Activated naive CD4-positive, alpha-beta T cell treated with Interleukin-2 at 50 U/mL for 16 hours (primary cell): ENCODE results near the gene CCL17.
"Not testable (repeated sequence)": the region's sequence is repeated elsewhere in the genome, so short reads cannot be mapped to it uniquely, and the experiment has no call there.

Experiments
- DNase-seq: peaks from one replicate; pipeline ENCODE4 v3.0.0-alpha.2; 2020

The CCL17 gene

DNA sequence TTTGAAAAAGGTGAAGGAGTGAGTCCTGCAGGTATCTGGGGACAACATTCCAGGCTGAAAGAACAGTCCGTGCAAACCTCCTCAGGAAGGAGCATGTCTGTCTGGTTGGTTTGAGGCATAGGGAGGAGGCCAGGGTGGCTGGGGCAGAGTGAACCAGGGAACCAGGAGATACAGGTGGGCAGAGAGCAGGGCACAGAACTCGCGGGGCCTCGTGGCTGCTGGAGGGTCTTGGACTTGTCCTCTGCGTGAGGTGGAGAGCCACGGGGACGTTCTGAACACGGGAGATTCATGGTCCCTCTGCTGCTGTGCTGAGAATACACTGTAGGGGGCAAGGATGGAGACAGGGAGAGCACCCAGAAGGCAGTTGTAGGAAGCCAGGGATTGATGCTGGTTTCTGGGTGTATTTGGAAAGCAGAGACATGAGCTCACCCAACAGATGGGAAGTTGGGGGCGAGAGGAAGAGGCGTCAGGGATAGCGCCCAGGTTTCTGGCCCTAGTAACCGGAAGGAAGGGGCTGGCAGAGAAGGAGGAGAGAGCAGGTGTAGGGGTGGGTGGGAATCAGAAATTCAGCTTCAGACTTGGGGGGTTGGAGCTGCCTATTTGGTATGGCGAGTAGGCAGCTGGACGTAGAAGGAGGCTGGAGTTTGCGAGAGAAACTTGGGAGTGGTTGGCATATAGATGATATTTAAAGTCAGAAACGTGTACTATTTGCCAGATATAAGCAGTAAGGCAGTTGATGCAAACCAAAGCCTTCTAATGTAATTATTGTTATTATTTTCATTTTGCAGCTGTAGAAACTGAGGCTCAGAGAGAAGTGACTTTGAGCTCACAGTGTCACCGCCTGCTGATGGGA lies at the start of gene CCL17:
CCL17 (plus strand) TSS at position 803 of the 853 bp plus-strand sequence. CDS start 9,166 bp downstream, outside the sequence.
- DNase-seq = no peak

DNA sequence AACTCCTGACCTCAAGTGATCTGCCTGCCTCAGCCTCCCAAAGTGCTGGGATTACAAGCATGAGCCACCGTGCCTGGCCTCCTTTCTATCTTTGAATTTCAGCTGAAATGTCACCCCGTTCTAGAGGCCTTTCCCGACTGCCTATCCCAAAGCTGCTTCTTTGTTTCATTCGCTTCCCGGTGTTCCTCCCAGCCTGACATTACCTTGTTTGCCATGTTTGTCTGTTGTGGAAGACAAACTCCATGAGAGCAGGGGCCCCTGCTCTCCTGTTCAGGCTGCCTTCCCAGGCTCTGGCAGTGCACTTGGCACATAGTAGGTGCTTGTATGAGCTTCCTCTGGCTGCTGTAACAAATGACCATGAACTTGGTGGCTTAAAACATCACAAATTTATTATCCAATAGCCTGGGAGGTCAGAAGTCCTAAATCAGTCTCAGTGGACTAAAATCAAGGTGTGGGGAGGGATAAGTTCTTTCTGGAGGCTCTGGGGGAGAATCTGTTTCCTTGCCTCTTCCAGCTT lies 48.6 kb upstream of the CCL17 start:
- no peak for DNase-seq

DNA sequence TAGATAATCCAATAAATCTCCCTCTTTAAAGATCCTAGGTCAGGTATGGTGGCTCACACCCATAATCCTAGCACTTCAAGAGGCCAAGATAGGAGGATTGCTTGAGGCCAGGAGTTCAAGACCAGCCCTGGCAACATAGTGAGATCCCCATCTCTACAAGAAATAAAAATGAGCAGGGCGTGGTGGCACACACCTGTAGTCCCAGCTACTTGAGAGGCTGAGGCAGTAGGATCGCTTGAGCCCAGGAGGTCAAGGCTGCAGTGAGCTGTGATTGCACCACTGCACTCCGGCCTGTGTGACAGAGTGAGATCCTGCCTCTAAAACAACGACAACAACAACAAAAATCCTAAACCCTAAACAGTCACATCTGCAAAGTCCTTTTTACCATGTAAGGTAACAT lies 48.0 kb upstream of the CCL17 start:
- no peak for DNase-seq

DNA sequence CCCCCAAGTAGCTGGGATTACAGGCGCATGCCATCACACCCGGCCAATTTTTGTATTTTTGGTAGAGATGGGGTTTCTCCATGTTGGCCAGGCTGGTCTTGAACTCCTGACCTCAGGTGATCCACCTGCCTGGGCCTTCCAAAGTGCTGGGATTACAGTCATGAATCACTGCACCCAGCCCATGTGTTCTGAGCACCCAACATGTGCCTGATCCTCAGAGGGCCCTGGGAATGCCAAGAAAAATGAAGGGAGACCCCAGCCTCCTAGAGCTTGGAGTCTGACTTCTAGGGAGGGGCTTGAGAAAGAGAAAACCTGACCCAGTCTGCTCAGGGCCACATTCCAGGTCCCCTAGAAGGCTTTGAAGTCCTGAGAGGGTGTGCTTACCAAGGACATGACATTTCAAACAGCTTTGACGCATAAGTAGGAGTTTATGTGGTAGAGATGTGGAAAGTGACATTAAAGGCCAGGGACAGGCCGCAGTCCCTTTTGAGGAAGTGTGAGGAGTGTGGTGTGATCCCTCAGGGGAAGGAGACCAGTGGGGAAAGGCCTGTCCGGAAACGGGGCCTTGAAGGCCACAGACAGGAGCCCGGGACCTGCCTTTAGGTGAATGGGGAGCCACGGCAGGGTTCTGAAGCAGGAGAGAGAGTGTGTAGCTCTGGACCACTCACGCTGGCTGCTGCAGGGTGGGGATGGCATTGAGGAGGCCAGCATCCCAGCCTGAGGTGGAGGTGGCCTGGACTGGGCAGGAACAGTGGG lies 47.1 kb upstream of the CCL17 start:
- no peak for DNase-seq

DNA sequence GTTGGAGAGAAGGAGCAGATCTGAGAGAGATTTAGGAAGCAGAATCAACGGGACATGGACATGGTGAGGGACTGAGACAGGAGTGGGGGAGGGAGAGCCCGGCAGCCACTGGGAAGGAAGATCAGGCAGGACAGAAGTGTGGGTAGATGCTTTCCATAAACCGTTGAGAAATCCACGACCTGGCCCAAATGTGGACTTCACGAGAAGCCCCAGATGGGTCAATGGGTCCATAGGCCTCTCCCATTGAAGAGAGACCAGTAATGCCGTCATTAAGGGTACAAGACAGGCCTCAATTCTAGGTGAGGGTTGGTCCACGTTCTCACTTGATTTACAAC lies 46.5 kb upstream of the CCL17 start:
- no peak for DNase-seq

DNA sequence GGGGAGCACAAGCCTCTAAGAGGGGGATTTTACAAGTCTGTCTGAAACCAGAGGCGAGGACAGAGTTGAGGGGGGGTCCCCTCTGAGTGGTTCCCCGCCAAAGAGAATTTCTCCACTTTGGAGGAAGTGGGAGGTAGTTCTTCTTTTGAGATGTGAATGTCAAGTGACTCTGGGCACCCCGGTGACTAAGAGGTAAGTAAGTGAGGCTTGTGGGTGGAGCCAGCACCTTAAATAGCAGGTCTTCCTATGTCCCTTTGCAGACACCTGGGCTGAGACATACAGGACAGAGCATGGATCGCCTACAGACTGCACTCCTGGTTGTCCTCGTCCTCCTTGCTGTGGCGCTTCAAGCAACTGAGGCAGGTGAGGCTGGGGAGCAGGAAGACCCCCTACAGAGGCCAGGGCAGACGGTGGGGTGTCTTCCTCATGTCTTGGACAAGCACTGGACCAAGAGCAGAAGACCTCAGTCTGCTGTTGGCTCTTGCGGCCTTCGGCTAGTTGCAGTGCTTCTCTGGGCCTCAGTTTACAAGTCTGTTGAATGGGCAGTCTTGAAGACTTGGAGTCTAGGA lies 46.0 kb upstream of the CCL17 start, which contains the start of gene CCL22:
CCL22 (plus strand) TSS at position 257 of the 569 bp plus-strand sequence; CDS start at position 291, 34 bp downstream.
- DNase-seq = no peak

DNA sequence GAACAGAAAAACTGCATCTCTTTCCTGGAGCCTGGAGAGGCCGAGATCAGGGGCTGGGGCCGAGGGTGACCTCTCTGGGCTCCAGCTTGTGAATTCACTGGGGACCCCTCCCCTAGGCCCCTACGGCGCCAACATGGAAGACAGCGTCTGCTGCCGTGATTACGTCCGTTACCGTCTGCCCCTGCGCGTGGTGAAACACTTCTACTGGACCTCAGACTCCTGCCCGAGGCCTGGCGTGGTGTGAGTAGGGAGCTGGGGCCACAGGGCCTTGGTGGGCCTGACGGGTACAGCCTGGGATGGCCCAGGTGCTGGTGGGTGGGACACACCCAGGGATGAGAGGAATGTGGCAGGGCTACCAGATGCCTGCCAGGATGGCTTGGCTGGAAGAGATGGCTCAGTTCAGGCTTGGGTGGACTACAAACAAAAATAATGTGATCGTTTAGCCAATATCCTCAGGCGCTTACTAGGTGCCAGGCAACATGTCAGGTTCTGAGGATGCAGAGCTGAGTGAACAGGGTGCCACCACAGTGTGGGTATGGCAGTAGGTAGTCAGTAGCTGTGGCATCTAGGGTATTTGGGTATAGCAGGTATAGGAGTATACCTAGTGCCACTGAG lies 44.1 kb upstream of the CCL17 start:
- DNase-seq = no peak

DNA sequence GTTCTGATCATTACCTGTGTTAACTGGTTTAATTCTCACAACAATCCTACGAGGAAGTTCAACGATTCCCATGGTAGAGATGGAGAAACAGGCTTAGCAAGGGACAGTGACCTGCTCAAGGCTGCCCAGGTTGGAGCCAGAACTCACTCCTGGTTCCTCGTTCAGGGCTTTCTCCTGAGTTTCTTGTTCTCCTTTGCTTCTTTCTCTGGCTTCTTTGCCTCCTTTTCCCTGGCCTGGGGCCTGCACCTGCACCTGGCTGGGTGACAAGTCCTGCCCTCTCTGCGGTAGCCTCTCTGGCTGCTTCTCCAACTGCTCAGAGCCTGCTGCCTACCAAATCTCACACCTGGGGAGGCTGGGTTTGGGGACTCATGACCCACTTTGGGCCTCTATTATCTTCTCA lies 43.2 kb upstream of the CCL17 start:
- no peak for DNase-seq

DNA sequence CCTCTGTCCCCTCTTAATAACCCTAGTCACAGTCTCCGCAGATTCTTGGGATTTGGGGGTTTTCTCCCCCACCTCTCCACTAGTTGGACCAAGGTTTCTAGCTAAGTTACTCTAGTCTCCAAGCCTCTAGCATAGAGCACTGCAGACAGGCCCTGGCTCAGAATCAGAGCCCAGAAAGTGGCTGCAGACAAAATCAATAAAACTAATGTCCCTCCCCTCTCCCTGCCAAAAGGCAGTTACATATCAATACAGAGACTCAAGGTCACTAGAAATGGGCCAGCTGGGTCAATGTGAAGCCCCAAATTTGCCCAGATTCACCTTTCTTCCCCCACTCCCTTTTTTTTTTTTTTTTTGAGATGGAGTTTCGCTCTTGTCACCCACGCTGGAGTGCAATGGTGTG lies 40.4 kb upstream of the CCL17 start:
- no peak for DNase-seq

DNA sequence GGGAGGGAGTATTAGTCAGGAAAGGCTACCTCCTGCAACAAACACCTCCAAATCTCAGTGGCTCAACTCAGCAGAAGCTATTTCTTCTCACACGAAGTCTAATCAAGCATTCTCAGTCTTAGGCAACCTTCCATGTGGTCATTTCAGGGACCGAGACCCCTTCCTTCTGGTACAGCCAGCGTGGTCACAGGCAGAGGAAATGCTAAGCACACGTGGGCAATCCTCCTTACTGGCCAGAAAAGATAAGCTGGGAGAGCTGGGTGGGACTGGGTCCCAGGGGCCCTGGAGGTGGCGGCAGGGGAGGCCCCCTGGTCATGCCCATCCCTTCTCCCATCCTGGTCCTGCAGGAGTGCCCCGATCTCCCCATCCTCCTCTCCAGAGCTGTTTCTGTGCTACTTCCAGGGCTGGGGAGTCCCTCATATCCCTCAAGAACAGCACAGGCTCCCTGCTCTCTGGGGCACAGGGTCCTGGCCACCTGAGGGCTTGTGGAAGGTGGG lies 38.0 kb upstream of the CCL17 start:
- DNase-seq = no peak

DNA sequence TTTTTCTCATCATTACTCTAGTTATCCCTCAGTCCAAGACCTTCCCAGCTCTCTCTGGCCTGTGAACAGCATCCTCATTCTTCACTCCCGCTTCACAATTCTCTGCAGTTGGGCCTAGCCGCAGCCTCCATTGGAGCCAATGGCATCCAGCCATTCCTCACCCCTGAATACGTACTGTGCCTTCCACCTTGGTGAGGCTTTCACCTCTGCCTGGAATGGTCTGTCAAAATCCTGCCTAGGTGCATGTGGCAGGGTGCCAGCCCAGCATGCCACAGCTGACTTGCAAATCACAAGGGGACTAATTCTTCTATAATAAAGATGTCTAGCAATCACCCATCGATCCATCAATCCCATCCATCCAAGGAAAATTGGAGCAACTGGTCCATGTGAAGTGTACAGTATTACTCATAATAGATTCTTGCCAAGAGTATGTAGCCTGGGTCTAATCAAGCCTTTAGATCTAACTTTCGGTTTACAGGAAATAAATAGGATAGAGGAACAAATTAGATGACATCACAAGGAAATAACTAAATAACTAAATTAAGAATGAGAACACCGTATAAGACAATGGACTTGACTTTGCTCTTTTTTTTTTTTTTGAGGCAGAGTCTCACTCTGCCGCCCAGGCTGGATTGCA lies 37.3 kb upstream of the CCL17 start:
- no peak for DNase-seq

DNA sequence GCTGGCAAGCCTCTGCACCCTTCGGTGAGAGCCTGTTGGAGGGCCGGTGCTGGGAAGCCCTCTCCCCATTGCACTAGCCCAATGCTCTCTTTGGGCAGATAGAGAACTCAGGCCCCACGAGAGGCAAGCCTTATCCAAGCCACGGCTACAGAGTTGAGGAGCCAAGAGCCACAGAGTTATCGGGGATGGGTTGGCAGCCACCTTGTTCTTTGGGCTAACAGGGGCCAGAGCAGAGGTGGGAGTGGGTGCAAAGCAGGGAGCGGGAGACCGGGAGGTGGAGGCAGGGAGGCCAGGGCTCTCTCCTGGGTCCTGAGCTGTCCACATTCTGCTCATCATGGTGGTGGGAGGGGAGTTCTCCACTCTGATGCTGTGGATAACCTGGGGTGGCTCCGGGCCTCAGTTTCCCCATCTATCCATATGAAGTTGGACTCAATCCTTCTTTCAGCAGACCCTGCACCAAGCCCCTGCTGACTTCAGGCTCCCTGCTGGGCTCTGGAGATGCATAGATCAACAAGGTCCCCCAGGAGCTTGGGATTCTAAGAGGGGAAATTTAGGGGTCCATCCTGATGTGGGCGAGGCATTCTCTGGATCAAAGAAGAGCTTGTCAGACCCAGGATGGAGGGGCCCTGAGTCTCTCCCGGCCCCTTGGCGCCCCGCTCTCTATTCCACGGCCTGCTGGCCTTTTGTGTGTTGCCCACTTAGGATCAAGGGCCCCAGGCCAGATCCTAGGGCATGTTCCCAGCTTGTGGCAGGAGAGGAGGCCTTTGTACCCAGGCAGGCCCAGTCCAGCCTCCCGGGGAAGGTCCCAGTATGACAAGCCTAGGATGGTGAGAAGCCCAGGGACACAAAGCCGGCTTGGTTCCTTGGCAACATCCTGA lies 32.8 kb upstream of the CCL17 start:
- DNase-seq = no peak

DNA sequence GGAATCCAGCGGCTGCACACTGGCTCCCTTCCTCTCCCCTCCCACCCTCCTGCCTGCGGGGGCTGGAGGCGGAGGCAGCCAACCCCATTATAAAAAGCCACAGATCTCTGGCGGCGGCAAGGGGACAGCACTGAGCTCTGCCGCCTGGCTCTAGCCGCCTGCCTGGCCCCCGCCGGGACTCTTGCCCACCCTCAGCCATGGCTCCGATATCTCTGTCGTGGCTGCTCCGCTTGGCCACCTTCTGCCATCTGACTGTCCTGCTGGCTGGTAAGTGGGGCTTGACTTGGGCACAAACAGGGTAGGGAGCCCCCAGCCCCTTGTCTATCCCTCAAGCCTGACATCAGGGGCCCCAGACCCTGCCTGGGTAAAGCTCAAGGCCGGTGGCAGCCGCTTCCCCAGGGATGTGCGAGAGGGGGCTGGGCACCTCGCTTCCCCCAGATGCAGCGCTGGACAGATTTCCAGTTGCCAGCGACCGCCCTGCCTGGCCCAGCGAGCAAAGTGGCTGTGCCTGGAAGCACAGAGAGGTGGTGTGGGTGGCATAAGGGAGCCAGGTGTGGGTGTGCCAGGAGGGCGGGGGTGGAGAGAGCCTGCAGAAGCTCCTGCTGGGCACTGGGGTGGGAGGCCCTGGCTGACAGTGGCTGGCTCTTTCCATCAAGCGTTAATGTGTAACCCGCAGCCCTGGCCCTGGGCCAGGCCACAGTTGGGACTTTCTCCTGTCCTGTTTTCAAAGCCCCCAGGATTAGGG lies 32.0 kb upstream of the CCL17 start, which contains the start of gene CX3CL1:
CX3CL1 (plus strand) TSS at position 119 of the 745 bp plus-strand sequence; CDS start at position 198, 79 bp downstream.
- no peak for DNase-seq

DNA sequence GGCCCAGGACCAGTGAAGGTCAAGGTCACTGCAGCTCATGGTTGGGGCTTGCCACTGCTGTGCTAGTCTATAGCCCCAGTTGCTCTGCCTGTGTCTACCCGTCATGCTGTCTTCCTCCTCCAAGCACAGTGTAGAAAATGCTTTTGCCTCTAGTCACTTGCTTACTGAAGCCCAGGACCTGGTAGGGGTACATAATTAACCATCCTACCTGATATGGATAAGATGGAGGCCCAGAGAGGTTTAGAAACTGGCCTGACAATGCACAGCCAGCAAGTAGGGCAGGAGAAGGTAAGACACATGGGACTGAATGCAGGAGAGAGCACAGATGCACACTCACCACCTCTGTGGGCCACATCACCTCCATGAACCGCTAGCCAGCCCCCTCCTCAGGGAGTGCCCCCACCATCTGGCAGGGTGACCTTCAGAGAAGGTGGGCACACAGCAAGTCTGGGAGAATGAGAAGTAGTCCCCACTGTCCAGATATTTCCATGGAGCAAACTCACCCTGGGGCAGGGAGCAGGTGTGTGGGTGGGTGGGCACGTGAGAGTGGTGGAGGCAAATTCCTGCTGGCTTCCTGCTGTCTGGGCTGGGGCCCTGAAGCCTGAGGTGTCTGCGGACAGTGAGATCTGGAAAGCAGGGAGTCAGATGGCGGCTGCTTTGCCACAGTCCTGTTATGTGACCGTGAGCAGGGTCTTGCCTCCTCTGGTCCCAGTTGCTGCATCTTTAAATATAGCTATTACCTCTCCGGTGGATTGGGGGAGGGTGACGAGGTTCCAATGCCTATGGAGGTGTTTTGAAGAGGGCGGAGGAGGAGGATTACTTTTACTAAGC lies 31.2 kb upstream of the CCL17 start:
- no peak for DNase-seq

DNA sequence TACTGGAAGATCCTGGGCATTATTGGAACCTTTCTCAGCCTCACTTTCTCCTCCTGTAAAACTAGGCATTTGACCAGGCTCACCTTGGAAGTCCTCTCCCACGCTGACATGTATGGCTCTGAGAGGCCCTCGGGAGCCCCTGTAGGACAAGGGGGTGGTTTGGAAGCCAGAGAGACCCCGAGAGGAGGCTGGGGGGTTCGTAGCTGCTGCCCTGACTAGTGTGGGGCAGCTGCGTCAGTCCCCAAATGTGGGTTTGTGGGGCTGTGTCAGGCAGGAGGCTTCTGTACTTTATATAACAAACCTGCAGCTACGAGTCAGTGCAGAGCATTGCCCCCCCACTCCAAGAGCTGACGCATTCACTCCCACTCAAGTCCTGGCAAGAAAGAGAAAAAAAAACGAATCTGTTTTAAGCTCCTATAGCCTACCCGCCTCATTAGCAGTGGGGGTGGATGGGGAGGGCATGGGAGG lies 30.5 kb upstream of the CCL17 start:
- DNase-seq = peak; percentile 11

DNA sequence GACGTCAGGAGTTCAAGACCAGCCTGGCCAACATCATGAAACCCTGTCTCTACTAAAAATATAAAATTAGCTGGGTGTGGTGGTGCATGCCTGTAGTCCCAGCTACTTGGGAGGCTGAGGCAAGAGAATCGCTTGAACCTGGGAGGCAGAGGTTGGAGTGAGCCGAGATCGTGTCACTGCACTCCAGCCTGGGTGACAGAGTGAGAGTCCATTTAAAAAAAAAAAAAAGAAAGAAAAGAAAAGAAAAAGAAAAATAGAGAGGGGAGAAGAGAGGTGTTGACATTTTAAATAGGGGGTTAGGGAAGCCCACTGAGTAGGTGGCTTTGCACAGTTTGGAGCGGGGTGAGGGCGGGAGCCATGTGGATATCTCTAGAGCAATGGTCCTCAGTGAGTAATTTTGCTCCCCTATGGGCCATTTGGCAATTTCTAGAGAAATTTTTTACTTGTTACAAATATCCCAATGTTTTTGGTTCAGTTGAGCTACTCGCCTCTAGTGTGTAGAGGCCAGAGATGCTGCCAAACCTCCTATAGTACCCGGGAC lies 29.6 kb upstream of the CCL17 start:
- DNase-seq = not testable (repeated sequence)

DNA sequence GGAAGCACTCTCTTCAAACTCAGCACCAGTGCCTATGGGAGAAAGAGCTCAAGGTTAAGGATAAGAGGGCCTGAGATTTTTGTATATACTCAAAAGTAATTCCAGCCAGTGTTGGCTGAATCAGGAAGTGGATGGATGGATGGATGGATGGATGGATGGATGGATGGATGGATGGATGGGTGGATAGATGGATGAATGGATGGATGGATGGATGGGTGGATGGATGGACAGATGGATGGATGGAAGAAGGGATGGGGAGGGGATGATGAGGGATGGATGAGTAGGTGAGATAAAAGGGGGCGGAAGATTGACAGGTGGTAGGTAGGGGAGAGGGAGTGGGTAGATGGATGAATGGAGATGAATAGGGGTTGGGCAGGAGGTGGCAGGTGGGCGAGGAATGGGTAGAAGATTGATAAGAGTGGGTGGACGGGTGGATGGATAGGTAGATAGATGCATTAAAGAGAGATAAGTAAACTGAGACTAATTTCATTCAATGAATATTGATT lies 28.2 kb upstream of the CCL17 start:
- no peak for DNase-seq

DNA sequence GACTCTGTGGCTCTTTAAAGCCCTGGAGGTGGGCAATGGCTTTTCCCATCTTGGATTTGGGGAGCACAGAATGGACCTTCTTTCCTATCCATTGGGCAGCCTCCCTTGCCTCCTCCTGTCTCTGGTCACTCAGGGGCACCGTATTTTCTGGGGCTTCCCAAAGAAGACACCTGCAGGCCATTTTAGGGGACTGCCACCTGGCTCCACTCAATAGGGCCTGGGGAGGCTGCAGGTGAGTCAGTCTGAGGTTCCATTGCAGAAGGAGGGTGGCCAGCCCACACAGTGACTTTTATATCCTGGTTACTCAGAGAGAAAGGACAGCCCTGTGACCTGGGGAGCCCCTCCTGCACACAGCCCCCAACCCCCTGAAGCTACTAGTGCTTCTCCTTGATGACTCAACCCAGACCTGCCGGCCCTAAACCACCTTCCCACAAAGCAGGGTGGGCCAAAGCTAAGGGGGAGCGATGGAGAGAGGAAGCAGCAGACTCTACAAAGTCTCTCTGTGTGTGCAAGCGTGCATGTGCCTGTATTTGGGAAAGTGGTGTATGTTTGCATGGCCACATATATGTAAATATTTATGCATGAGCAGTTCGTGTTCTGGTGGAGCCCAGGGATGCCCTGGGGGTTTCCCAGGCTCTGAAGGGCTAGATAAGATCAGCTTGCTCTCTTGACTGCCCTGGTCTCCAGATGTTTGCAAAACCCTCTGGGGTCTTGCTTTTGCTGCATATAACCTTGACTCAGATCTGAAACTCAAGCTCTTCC lies 27.3 kb upstream of the CCL17 start:
- peak; percentile 24 for DNase-seq
